Gastrocnemius medialis (tissue), 4 donors: ENCODE data around the gene SNW1.
"Not testable (repeated sequence)": the region's sequence is repeated elsewhere in the genome, so short reads cannot be mapped to it uniquely, and the experiment has no call there.

Experiments used
- CTCF ChIP-seq, 5 experiments: fragments of 450-650 bp in 3 of 5; fragments of 200-600 bp in 2 of 5; sonication (generic) in 2 of 5; IDR thresholded peaks in 4 of 5; conservative IDR thresholded peaks in 1 of 5; 1 replicate in 4 of 5; 2 replicates in 1 of 5; pipeline ENCODE4 v1.5.1; 2016 to 2019; ENCODE audit warnings: antibody characterized with exemption in 5 of 5, mild to moderate bottlenecking in 3 of 5, moderate library complexity in 3 of 5
- POLR2A ChIP-seq, 2 donors: fragments of 450-650 bp; IDR thresholded peaks; one replicate each; pipeline ENCODE4 v1.6.1; 2017; ENCODE audit warnings: antibody characterized with exemption in 2 of 2, mild to moderate bottlenecking in 2 of 2, moderate library complexity in 2 of 2

DNA sequence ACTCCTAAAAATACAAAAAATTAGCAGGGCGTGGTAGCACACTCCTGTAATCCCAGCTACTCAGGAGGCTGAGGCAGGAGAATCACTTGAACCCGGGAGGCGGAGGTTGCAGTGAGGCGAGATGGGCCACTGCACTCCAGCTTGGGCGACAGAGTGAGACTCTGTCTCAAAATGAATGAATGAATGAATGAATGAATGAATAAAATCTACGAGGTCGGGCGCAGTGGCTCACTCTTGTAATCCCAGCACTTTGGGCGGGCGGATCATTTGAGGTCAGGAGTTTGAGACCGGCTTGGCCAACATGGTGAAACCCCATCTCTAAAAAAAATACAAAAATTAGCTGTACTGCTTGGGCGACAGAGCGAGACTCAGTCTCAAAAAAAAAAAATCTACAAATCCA lies 38.5 kb upstream of the SNW1 start:
- not testable (repeated sequence) for TF ChIP-seq CTCF (IDR thresholded peaks at IDR 0.05 in 4 of 5, conservative IDR thresholded peaks at IDR 0.05 in 1 of 5); POLR2A (IDR thresholded peaks at IDR 0.05)
